IPS-18c (cell line): Measurements from ENCODE around the gene PASK.

Experiments
- H3K4me3 ChIP-seq: 2 replicates; pipeline ENCODE4 v1.7.0; 2013; ENCODE audit warnings: low read depth, mild to moderate bottlenecking, low read length, moderate library complexity; ENCODE audit not compliant: insufficient read depth
- H3K9me3 ChIP-seq: one replicate; pipeline ENCODE4 v1.6.1; 2013; ENCODE audit warnings: mild to moderate bottlenecking, low read length, moderate library complexity; ENCODE audit not compliant: control insufficient read depth, insufficient read depth

Gene PASK

DNA sequence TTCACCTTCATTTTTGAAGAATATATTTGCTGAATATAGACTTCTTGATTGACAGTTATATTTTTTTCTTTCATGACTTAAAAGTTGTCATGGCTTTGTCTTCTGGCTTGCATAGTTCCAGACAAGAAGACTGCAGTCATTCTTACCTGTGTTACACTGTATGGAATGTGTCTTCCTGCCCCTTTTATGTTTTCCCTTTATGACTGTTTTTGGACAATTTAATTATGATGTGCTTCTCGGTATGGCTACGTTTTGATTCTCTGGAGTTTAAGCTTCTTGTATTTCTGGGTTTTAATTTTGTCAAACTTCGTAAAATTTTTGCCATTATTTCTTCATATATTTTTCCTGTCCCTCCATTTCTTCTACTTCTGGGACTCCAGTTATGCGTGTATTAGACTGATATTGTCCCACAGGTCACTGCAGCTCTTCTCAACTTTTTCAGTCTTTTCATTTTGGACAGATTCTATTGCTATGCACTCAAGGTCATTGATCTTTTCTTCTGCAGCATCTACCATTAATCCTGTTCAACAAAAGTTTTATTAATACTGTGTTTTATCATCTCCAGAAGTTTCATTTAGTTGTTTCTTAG, 64.3 kb downstream of the PASK start:
- Histone ChIP-seq H3K9me3 (peaks cover 2% of the 10 kb centered on the region), H3K4me3 (no peak overlapping the region)

DNA sequence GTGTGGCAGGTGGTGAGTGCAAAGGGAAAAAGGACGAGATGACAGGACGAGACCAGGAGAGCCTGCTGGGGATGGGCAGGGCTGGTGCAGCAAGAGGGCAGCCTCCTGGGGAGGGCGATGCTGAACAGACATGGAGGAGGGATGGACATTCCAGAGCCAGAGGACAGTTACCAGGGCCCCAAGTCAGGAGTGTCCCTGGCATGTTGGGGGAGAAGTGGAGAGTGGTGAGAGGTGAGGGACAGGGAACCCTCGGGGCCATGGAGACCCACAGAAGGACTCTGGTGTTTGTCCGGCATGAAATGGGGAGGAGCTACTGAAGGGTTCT, 66.2 kb downstream of the PASK start:
- Histone ChIP-seq H3K4me3 (no peak overlapping the region), H3K9me3 (peaks cover 2% of the 10 kb centered on the region)

DNA sequence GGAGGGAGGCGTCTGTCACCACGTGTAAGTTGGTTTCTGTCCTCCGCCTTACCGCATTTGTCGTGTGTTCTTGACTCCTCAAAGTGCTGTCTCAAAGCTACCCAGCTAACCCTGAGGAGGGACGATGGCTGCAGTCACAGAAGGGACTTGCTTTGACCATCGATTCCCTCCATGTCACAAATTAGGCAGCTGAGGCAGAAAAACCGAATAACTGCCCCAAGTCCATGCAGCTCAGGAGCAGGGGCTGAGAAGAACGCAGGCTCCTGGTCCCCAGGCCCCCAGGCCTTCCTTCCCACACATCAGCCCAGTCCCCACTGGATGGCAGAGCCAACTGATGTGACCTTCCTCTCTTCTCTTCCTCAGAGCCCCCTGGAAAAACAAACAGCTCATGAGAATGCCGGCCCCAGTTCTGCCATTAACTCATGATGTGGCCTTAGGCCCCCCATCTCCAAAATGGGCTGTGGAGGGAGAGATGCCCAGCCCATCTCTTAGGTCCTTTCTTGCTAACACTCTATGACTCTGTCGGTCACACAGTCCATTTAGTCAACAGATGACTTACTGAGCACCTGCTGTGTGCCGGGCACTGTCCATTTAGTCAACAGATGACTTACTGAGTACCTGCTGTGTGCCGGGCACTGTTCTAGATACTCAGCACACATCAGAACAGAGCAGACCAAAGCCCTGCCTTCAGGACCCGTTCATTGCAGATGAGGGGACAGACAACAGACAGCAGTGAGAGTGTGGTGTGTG, 66.8 kb downstream of the PASK start:
- Histone ChIP-seq H3K4me3 (no peak overlapping the region), H3K9me3 (no peaks in the 10 kb centered on the region)

DNA sequence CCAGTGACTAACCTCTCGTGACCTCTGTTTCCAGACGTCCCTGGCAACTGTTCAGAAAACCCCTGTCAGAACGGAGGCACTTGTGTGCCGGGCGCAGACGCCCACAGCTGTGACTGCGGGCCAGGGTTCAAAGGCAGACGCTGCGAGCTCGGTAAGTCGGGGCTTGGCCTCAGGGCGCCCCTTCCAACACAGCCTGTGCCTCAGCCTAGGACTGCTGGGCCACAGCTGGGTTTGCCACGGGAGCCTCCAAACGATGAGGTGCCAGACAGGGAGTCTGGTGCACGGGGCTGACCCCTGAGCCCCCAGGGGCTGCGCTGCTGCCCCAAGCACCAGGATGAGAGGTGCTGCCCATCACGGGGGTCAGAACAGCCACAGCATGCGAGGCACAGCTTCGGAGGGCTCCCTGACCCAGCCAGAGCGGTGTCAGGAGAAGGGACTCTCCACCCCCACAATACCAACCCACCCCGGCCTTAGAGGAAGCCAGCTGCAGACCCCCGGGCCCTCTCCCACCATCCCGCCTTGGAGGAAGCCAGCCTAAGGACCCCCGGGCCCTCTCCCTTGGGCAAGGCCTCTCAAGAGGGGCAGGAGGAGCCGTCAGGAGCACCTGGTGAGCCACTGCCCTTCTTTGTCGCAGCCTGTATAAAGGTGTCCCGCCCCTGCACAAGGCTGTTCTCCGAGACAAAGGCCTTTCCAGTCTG, 67.5 kb downstream of the PASK start:
- H3K9me3 ChIP-seq, result no peaks in the 10 kb centered on the region
- no peak overlapping the region for H3K4me3 ChIP-seq

DNA sequence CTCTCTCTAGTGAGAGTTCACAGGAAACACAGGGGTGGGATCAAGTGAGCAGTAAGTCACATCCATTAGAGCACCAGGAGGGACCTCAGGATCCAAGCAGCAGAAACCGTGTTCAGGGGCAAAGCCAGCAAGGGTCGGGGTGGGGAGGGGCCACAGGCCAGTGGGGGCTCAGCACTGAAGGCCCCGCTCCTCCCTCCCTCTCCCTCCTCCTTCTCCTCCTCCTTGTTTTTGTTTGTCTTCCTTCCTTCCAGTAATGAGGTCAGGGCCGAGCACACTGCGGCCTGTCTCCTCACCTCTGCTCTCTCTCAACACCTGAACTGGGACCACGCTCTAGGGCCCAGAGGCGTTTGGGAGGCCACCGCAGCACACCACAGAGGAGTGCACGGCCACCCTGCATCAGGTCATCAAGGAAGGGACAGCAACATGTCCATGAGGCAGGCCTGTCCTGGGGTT, 68.1 kb downstream of the PASK start:
- no peak overlapping the region for H3K4me3 ChIP-seq
- no peaks in the 10 kb centered on the region for H3K9me3 ChIP-seq

DNA sequence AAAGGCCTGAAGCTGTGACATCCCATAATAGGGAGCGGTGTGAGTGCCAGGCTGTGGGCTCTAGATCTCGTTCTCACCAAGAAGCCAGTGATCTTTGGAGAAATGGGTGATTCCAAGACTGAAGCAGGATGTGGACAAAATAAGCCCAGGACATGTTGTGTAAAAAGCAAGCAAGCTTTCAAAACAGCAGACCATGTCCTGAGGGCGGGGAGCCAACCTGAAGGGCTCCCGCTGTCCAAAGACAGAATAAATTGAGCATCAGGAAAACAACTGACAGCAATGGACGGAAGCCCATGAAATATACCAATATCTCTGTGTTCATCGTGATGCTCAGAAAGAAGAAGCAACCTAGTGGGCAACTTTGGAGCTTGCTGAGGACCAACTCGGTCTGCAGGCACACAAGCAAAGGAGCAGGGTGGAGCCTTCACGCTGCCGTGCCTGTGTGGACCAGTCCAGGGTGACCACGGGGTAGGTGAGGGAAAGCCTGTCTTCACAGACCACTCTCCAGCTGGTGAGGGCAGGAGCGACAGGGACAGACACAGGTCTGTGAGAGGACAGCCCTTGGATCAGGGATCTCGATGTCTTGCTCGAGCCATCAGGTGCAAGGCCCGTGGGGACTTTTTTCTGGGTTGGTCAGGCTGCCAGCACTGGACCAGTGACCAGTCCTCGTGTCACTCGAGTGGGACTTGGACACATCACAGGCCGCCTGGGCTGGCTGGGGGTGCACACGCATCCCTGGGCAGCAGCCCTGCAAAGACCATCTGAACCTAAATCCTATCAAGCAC, 68.7 kb downstream of the PASK start:
- Histone ChIP-seq H3K9me3 (no peaks in the 10 kb centered on the region), H3K4me3 (no peak overlapping the region)

DNA sequence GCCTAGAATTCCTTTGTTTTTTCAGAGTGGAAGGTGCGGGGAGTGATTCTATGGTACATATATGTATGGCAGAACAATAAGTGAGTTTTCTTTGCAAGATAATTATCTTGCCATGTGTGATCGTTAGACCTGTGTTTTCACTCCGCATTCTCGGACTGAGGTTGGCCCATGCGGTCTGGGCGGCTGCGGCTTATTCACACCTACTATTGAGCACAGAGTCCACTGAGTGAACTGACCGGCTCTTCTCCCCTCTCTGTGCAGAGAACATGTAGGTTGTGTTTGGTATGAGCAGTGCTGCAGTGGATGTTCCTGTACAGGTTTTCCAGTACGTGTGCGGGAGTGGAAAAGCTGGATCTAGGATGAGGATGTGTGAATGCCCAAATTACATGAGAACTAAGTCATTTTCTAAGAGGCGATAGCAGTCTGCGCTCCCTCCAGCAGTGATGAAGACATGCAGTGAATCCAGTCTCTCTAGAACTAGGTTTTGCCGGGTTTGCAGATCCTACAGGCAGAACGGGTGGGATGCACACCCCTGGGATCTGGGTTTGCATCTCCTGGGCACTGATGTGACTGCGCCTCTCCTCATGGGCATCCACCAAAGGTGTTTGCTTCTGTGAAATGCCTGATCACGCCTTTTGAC, 74.3 kb downstream of the PASK start:
- Histone ChIP-seq H3K9me3 (no peaks in the 10 kb centered on the region), H3K4me3 (no peak overlapping the region)

DNA sequence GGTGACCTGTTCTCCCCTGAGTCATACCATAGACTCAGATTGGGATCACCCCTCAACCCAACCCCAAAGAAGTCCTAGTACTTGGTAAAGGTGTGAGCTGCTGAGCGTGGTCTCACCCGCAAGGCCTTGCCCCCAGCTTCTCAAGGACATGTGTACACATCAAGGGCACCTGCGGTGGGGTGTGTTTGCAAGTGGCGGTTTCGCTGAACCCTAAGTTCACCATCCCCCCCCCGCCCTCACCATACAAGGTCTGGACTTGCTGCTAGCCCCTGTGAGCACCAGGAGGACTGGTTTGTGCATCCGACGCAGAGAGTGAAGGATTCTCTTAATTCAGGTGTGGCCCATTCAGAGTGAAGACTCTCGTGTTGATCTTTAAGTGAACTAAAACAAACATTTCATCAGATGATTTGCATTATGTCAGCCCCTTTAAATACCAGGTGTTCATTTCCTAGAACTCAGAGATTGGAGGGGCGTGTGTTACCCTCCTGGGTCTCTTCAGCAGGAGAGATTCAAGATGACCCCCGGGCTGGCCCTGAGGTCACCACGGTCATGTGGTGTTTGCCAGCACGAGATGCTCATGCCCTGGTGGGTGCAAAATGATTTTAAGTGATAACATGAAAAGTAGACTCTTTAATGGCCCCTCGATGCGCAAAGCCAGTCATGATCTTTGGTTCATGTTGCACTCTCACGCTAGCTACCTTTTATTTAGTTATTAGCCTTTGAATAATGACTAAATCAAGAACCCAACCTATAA, 75.0 kb downstream of the PASK start:
- Histone ChIP-seq H3K9me3 (no peaks in the 10 kb centered on the region), H3K4me3 (no peak overlapping the region)

DNA sequence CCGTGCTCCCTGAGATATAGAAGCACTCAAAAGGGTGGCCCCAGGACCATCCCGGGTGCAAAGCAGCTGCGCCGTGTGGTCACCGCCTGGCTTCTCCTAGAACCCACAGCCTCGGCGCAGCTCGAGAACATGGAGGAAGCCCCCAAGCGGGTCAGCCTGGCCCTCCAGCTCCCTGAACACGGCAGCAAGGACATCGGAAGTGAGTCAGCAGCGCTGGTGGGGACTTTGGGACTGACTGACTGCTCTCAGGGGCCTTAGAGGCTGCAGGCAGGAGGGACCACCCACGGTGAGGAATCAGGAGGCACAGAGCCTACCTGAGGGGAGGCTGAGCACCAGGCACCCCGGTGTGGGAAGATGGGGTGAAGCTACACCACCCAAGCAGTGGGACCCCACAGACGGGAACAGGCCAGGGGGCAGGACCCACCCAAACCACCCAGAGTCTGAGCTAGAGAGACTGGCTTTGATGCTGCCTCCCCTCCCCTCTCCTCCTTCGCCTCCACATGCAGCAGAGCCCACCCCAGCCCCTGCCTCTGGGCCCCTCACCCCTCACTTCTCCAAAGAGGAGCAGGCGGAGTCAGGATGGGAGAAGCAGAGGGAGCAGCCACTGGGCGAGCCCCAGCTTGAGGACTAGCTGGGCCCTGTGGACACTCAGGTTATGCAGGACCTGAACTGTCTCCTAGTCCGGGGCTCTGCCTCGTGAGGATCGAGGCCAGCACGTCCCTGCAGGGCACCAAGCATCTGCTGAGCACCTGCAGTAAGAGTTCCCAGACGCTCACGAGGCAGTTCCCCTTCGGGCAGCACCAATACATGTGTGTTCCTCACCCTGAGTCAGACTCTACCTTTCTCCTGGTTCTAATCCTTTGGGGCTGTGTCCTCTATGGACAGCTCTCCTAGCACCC, 75.9 kb downstream of the PASK start:
- Histone ChIP-seq H3K9me3 (no peaks in the 10 kb centered on the region), H3K4me3 (no peak overlapping the region)

DNA sequence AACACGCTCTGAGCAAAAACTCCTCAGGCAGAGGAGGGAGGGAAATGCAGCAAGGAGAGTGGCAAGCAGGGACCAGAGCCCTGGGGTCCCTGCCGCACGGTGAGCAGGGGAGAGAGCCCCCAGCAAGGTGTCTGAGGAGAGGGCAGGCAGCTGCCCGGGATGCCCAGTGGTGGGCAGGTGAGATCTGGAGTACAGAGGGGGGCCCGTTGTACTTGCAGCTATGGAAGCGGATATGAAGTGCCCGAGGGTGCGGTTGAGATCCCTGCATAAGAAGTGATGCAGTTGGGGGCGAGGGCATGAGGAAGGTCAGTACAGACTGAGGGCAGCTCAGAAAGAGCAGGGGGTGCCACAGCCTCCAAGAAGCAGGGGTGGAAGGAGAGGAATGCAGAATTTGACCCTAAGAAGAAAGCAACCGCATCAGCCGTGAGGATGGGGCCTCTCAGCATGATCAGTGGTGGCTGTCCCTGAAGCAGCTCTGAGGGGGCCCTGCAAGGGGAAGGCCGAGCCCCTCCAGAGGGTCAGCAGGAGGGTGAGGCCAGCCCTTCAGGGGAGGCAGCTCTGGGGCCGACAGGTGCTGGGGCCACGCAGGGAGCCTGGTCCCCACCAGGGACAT, 76.6 kb downstream of the PASK start:
- Histone ChIP-seq H3K4me3 (no peak overlapping the region), H3K9me3 (no peaks in the 10 kb centered on the region)

DNA sequence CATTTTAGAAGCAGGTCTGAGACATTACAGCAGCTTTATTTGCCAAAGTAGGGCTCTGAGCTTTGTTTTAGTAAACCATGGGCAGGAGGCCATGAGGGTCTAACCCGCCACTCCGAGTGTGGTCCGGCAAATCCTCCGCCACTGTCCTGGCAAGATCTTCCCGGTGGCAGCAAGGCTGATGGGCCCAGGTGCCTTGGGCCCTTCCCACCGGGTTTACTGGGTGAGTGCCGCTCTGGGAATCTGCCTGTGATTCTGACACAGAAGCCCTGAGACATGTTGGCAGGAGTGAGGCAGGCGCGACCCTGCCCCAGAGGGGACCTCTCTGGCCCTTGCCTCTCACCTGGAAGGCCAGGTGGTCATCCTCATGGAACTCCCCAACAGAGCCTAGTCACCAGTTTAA, 77.1 kb downstream of the PASK start:
- no peak overlapping the region for H3K4me3 ChIP-seq
- H3K9me3 ChIP-seq, result no peaks in the 10 kb centered on the region

DNA sequence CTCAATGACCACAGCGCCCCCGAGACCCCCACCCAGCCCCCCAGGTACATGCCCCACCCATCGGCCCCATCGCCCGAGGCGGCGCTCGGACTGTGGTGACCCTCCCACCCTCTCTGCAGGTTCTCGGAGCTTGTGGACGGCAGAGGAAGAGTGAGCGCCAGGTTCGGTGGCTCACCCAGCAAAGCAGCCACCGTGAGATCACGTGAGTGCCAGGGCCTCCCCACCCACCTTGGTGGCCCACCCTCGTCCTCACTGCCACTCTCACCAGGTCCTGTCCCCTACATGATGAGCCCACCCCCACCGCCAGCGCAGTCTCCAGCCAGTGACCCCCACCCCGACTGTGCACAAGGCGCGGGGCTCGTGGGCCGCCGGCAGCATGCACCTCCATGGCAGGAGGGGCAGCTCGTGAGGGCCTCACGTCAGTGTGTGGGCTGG, 77.6 kb downstream of the PASK start:
- no peak overlapping the region for H3K4me3 ChIP-seq
- no peaks in the 10 kb centered on the region for H3K9me3 ChIP-seq

DNA sequence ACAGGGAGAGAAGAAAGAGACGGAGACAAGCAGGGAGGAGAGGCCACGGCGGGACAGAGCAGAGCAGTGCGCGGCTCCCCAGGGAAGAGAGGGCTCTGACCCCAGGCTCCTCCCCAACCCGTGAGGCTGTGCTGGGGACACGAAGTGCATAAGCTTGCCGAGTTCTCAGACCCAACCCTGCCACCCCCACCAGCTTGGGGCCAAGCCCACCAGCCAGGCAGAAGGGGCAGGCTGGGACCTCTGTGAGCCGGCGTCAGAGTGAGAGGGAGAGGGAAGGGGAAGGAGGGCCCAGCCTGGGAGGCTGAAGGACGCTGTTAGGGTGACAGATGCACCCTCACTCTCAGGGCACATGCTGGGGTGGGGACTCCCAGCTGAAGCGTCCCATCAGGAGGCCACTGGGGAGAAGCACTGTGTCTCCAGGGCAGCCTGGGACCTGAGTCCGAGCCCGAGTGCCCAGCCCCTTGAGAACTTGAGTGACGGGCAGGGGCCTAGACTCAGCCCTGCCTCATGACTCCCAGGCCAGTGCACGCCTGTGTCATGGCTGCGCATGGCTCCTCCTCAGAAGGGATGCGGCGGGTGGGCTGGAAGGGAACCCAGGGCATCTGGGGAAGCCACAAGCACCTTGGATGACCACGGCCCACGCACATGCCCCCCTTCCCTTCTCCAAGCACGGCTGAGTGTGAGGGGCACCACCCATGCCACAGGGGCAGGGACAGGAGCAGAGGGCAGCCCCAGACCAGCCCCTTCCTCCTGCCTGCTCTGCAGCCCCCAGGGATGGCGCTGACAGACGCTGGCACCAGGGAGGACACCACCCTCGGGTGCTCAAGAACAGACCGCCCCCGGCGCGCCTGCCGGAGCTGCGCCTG, 78.2 kb downstream of the PASK start:
- H3K9me3 ChIP-seq, result no peaks in the 10 kb centered on the region

DNA sequence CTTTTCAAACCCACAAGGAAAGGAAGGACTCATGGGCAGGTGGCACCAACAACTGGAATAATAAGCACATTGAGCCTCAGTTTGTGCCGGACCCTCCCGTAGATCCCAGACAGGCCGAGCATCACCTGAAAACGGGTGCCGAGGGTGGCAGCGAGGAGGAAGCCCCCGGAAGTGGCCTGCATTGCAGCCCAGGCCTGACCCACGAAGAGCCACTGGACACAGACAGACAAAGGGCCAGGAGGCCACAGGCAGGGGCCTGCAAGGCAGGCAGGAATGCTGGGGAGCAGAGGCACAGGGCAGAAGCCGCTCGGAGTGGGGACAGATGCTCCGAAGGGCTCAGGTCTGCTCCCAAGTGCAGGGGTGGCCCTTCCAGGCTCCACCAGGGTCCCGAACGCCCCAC, 78.9 kb downstream of the PASK start:
- no peaks in the 10 kb centered on the region for H3K9me3 ChIP-seq
- H3K4me3 ChIP-seq, result no peak overlapping the region

More for the DNA sequence above, 78.2 kb downstream of the PASK start:
- H3K4me3 ChIP-seq, result no peak overlapping the region
